Ovary (tissue), 9 donors: ENCODE results near the gene NTRK3. TPM values are rescaled to one million over a fixed set of nuclear protein-coding genes. Genes with fewer than 3 reads are reported as not detected.

Experiments
- DNase-seq, 5 donors: peaks; one replicate each; pipeline ENCODE4 v3.0.0-alpha.2; 2019 to 2020
- H3K27ac ChIP-seq, 2 donors: fragments of 200-600 bp; one replicate each; pipeline versions ENCODE4 v1.5.1 to v1.8.0; 2019 to 2022
- H3K27me3 ChIP-seq: fragments of 200-600 bp; one replicate; pipeline ENCODE4 v1.8.0; 2022
- H3K36me3 ChIP-seq: fragments of 200-600 bp; sonication (generic); one replicate; pipeline ENCODE4 v1.5.1; 2019
- H3K4me1 ChIP-seq: one replicate; pipeline ENCODE4 v1.8.1; 2013; ENCODE audit warnings: mild to moderate bottlenecking, moderate library complexity; ENCODE audit not compliant: insufficient read depth
- H3K4me3 ChIP-seq: fragments of 200-600 bp; sonication (generic); one replicate; pipeline ENCODE4 v1.5.1; 2017
- H3K9me3 ChIP-seq, 2 donors: fragments of 200-600 bp in 1 of 2; sonication (generic) in 1 of 2; one replicate each; pipeline versions ENCODE4 v1.5.1 to v1.8.1; 2013 to 2019; ENCODE audit warnings: mild to moderate bottlenecking in 1 of 2, moderate library complexity in 1 of 2
- EP300 ChIP-seq: sonication (generic); formaldehyde crosslinking; IDR thresholded peaks from one replicate; pipeline ENCODE4 v1.6.1; 2017; ENCODE audit warnings: antibody characterized with exemption
- POLR2A ChIP-seq: fragments of 450-650 bp; IDR thresholded peaks from one replicate; pipeline ENCODE4 v1.6.1; 2017; ENCODE audit warnings: antibody characterized with exemption, mild to moderate bottlenecking, moderate library complexity
- WGBS, 3 donors: extraction: QIAGEN DNeasy Blood & Tissue Kit in 1 of 3; methylation state at CpG; one replicate each; pipeline versions ENCODE4 v1.1.5 to v1.1.7; 2013 to 2017; 5-methylcytosine and 5-hydroxymethylcytosine counted together
- intact Hi-C, 4 donors: fragments of 100-400 bp; cut with DNase I; formaldehyde crosslinking; loops; one replicate each; pipeline versions ENCODE4 v1.11.0 to v1.15.1; 2022 to 2023
- polyA plus RNA-seq, 2 donors: library from polyadenylated mRNA; stranded (reverse); fragments of 200-250 nt in 1 of 2; fragments of 350-450 nt in 1 of 2; fragmentation: Illumina TruSeq in 1 of 2; extraction: RNeasy Lipid Tissue Mini Kit (QIAGEN cat#74804) in 1 of 2; gene quantifications; one replicate each; pipeline ENCODE4 v1.2.3, GENCODE V29; 2013 to 2014
- total RNA-seq, 7 donors: library from RNA; depleted of rRNA in 2 of 7; stranded (reverse); fragments of >200 nt in 2 of 7; fragmentation: NEBNext Ultra II Directional in 3 of 7; extraction: Animal tissue kit (Norgen Biotek cat#: 25700) in 3 of 7; gene quantifications; one replicate each; pipeline versions ENCODE4 v1.1.0 to v1.2.4, GENCODE V29; 2016 to 2023
- TF ChIP-seq, protein P1 (sequence below), 3 donors: fragments of 450-650 bp in 2 of 3; fragments of 200-600 bp in 1 of 3; IDR thresholded peaks; one replicate each; pipeline versions ENCODE4 v1.5.1 to v1.8.0; 2016 to 2022; ENCODE audit warnings: antibody characterized with exemption in 3 of 3, mild to moderate bottlenecking in 1 of 3
- donor health status: DM: no; HTN: no; CAD: no; lungs with moderate emphysema.
- donor health status: DM: no; HTN: no; CAD: no.
- donor health status: Bipolar disorder and iron deficiency.
- donor health status: DM: yes; HTN: yes; CAD: no.
- donor health status: DM: no; HTN: no; CAD: no.
- donor health status: DM: yes; HTN: yes; CAD: no.

NTRK3 gene
- total and polyA plus RNA-seq, 9 donors = 0.77 to 14.6 (median 2.7) TPM

DNA sequence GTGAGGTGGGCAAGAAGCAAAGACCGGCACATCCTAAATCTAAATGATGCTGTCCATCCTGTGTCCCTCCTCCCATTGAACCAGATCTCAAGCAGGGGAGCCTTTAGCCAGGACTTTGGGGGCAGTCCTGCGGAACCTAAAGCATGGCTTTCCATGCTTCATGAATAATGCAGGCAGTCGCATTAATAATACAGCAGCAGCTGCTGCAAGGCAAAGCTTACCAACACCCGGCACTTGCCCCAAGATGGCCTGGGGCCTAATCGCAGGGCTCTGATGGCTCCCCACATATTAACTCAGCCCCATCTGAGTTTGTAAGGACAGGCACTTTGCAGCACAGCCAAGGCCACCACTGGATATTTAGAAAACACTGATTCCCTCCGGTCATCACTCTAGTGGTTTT, 114.4 kb downstream of the NTRK3 start:
- Histone ChIP-seq H3K9me3 (no peaks in the 10 kb centered on the region), H3K27me3 (no peaks in the 10 kb centered on the region), H3K4me1 (no peaks in the 10 kb centered on the region), H3K36me3 (no peaks in the 10 kb centered on the region), H3K4me3 (no peak overlapping the region), H3K27ac (no peak overlapping the region)
- DNase-seq = no peak
- WGBS, 3 donors = 86 to 87% (median 86%) methylated on average over 6 of the region's 6 CpGs
- no peak for TF ChIP-seq EP300
- no peak for TF ChIP-seq POLR2A
- TF ChIP-seq, protein P1, sequence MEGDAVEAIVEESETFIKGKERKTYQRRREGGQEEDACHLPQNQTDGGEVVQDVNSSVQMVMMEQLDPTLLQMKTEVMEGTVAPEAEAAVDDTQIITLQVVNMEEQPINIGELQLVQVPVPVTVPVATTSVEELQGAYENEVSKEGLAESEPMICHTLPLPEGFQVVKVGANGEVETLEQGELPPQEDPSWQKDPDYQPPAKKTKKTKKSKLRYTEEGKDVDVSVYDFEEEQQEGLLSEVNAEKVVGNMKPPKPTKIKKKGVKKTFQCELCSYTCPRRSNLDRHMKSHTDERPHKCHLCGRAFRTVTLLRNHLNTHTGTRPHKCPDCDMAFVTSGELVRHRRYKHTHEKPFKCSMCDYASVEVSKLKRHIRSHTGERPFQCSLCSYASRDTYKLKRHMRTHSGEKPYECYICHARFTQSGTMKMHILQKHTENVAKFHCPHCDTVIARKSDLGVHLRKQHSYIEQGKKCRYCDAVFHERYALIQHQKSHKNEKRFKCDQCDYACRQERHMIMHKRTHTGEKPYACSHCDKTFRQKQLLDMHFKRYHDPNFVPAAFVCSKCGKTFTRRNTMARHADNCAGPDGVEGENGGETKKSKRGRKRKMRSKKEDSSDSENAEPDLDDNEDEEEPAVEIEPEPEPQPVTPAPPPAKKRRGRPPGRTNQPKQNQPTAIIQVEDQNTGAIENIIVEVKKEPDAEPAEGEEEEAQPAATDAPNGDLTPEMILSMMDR (IDR thresholded peaks at IDR 0.05) = no peak
- intact Hi-C loops = no loop called here

DNA sequence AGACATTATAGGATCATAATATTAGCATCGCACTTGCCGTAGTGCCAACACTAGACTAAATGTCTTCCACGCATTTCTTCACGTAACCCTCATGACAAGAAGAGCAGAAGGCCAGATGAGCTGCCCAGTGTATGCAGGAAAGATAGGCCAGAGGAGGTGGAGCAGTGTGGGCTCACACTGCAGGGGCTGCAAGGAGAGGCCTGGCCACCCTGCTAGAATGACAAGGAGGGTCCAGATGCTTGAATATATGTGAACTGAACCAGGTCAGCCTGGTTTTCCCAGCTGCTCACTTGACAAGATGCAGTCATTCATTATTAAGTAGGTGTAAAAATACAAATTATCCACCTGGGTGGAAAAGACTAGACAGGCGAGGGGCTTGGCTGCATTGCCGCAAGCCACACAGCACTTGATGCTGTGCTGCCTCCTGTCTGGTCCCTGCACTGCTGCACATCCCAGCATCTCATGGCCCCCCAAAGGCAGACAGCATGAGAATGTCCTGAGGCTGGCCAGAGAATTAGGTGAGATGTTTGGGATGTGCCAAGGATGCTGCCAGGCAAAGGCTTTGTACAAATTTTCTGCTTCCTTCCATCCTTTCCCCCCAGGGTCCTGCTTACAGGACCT, 115.2 kb downstream of the NTRK3 start:
- no peaks in the 10 kb centered on the region for H3K36me3 ChIP-seq
- WGBS, 3 donors = 91 to 94% (median 93%) methylated on average over 6 of the region's 6 CpGs
- H3K27me3 ChIP-seq = no peaks in the 10 kb centered on the region
- no peak for DNase-seq
- TF ChIP-seq, protein P1 (IDR thresholded peaks at IDR 0.05) = no peak
- TF ChIP-seq EP300 (no peak), POLR2A (no peak)
- no peak overlapping the region for H3K27ac ChIP-seq
- H3K4me1 ChIP-seq = no peaks in the 10 kb centered on the region
- intact Hi-C loops = no loop called here
- H3K4me3 ChIP-seq = no peak overlapping the region
- H3K9me3 ChIP-seq = no peaks in the 10 kb centered on the region

DNA sequence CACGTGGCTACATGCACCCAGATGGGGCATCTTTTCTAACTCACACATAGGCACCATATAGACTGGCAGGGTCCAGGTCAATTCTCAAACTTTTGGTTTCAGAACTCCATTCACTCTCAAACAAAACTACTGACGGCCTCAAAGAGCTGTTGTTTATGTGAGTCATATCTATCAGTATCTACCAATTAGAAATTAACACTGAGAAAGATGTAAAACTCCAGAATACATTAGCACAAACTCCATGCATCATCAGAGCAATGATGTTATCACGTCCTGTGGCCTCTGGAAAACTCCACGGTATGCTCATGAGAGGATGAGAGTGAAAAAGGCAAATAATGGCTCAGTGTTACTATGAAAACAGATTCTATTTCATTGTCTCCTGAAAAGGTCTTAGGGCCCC, 116.1 kb downstream of the NTRK3 start:
- H3K9me3 ChIP-seq = no peaks in the 10 kb centered on the region
- intact Hi-C loops = no loop called here
- no peaks in the 10 kb centered on the region for H3K27me3 ChIP-seq
- DNase-seq = no peak
- TF ChIP-seq POLR2A = no peak
- TF ChIP-seq, protein P1 (IDR thresholded peaks at IDR 0.05) = no peak
- H3K27ac ChIP-seq = no peak overlapping the region
- 59 to 74% (median 60%) methylated on average over 4 of the region's 4 CpGs for WGBS, 3 donors
- H3K4me3 ChIP-seq = no peak overlapping the region
- no peaks in the 10 kb centered on the region for H3K36me3 ChIP-seq
- H3K4me1 ChIP-seq = no peaks in the 10 kb centered on the region

GRCh38 chr15:88139936-88140335, 116.6 kb downstream of the NTRK3 start:
- TF ChIP-seq, protein P1 (IDR thresholded peaks at IDR 0.05) = no peak
- no peak for TF ChIP-seq EP300
- no peak for TF ChIP-seq POLR2A
- H3K36me3 ChIP-seq = no peaks in the 10 kb centered on the region
- H3K9me3 ChIP-seq = no peaks in the 10 kb centered on the region
- no peak for DNase-seq
- H3K27me3 ChIP-seq = no peaks in the 10 kb centered on the region
- H3K4me1 ChIP-seq = no peaks in the 10 kb centered on the region
- intact Hi-C loops = no loop called here
- 55 to 58% (median 55%) methylated on average over 2 of the region's 2 CpGs for WGBS, 3 donors
- no peak overlapping the region for H3K27ac ChIP-seq
- H3K4me3 ChIP-seq = no peak overlapping the region
